Endothelial cell (in vitro differentiated cells): ENCODE data around the gene ATP6V1F. TPM values are rescaled to one million over a fixed set of nuclear protein-coding genes. Genes with fewer than 3 reads are reported as not detected.

Experiments
- DNase-seq: peaks from one replicate; pipeline ENCODE4 v3.0.0; 2021; ENCODE audit warnings: low spot score
- H3K27ac Mint-ChIP-seq: one replicate; pipeline ENCODE4 v1.8.0; 2021; ENCODE audit warnings: mixed read lengths, inconsistent platforms; ENCODE audit not compliant: unreplicated experiment
- H3K27me3 Mint-ChIP-seq: one replicate; pipeline ENCODE4 v1.8.0; 2021; ENCODE audit warnings: mild to moderate bottlenecking, moderate library complexity, mixed read lengths, inconsistent platforms; ENCODE audit not compliant: unreplicated experiment
- H3K36me3 Mint-ChIP-seq: one replicate; pipeline ENCODE4 v1.8.0; 2021; ENCODE audit warnings: mild to moderate bottlenecking, low read depth, mixed read lengths, inconsistent platforms; ENCODE audit not compliant: unreplicated experiment
- H3K4me1 Mint-ChIP-seq: one replicate; pipeline ENCODE4 v1.8.0; 2021; ENCODE audit warnings: mild to moderate bottlenecking, mixed read lengths, inconsistent platforms; ENCODE audit not compliant: unreplicated experiment
- H3K4me3 Mint-ChIP-seq: one replicate; pipeline ENCODE4 v1.8.0; 2021; ENCODE audit warnings: mild to moderate bottlenecking, mixed read lengths, inconsistent platforms; ENCODE audit not compliant: unreplicated experiment
- H3K9me3 Mint-ChIP-seq: one replicate; pipeline ENCODE4 v1.8.0; 2021; ENCODE audit warnings: mixed read lengths, inconsistent platforms; ENCODE audit not compliant: unreplicated experiment
- CTCF ChIP-seq: fragments of 200-600 bp; sonication (generic); IDR thresholded peaks from one replicate; pipeline ENCODE4 v1.5.0; 2021; ENCODE audit warnings: antibody characterized with exemption; ENCODE audit not compliant: unreplicated experiment
- total RNA-seq: library from RNA; stranded (reverse); fragmentation: NEBNext Ultra II Directional; extraction: Animal tissue kit (Norgen Biotek cat#: 25700); gene quantifications from one replicate; pipeline ENCODE4 v1.2.1, GENCODE V29; 2021; ENCODE audit not compliant: unreplicated experiment

The ATP6V1F gene
- total RNA-seq, 1 donor from 2014 or later, result 132 TPM

- Mint-ChIP-seq H3K4me3 (no peak overlapping the region), H3K27ac (no peak overlapping the region), H3K36me3 (peaks cover 14% of the 10 kb centered on the region), H3K9me3 (no peaks in the 10 kb centered on the region), H3K4me1 (peaks cover 19% of the 10 kb centered on the region), H3K27me3 (peaks cover 6% of the 10 kb centered on the region)
- TF ChIP-seq CTCF, result no peak
- DNase-seq, result no peak
Observed at GRCh38 chr7:128821724-128822123, 40.9 kb upstream of the ATP6V1F start.

- no peak for TF ChIP-seq CTCF
- Mint-ChIP-seq H3K27ac (no peak overlapping the region), H3K4me3 (no peak overlapping the region), H3K27me3 (peaks cover 8% of the 10 kb centered on the region), H3K9me3 (no peaks in the 10 kb centered on the region), H3K36me3 (no peaks in the 10 kb centered on the region), H3K4me1 (peaks cover 8% of the 10 kb centered on the region)
- DNase-seq, result no peak
Observed at GRCh38 chr7:128826512-128826911, 36.1 kb upstream of the ATP6V1F start.

- H3K27me3 Mint-ChIP-seq, result peaks cover 8% of the 10 kb centered on the region
- H3K27ac Mint-ChIP-seq, result no peak overlapping the region
- no peak for TF ChIP-seq CTCF
- no peak for DNase-seq
- H3K36me3 Mint-ChIP-seq, result no peaks in the 10 kb centered on the region
- H3K4me1 Mint-ChIP-seq, result peaks cover 8% of the 10 kb centered on the region
- no peak overlapping the region for H3K4me3 Mint-ChIP-seq
- no peaks in the 10 kb centered on the region for H3K9me3 Mint-ChIP-seq
Observed at GRCh38 chr7:128826916-128827247, 35.8 kb upstream of the ATP6V1F start.

- DNase-seq, result no peak
- no peak overlapping the region for H3K4me3 Mint-ChIP-seq
- peaks cover 8% of the 10 kb centered on the region for H3K4me1 Mint-ChIP-seq
- peaks cover 8% of the 10 kb centered on the region for H3K27me3 Mint-ChIP-seq
- H3K36me3 Mint-ChIP-seq, result no peaks in the 10 kb centered on the region
- H3K27ac Mint-ChIP-seq, result no peak overlapping the region
- no peak for TF ChIP-seq CTCF
- H3K9me3 Mint-ChIP-seq, result no peaks in the 10 kb centered on the region
Observed at GRCh38 chr7:128827248-128827958, 35.3 kb upstream of the ATP6V1F start.

- H3K27ac Mint-ChIP-seq, result no peak overlapping the region
- no peak for TF ChIP-seq CTCF
- no peaks in the 10 kb centered on the region for H3K9me3 Mint-ChIP-seq
- no peak for DNase-seq
- peaks cover 8% of the 10 kb centered on the region for H3K27me3 Mint-ChIP-seq
- H3K4me3 Mint-ChIP-seq, result no peak overlapping the region
- H3K4me1 Mint-ChIP-seq, result peaks cover 8% of the 10 kb centered on the region
- no peaks in the 10 kb centered on the region for H3K36me3 Mint-ChIP-seq
Observed at GRCh38 chr7:128827971-128828711, 34.5 kb upstream of the ATP6V1F start.
